KMS-11 (cell line): Measurements from ENCODE around the gene NCK1.

Experiments used
- H2AFZ ChIP-seq: fragments of 200-600 bp; sonication (generic); 2 replicates; pipeline ENCODE4 v1.6.1; 2016; ENCODE audit warnings: antibody characterized with exemption, mixed run types, low read depth
- H3K27ac ChIP-seq: fragments of 200-600 bp; sonication (generic); 2 replicates; pipeline ENCODE4 v1.6.1; 2016; ENCODE audit warnings: mild to moderate bottlenecking, mixed run types
- H3K27me3 ChIP-seq: fragments of 200-600 bp; sonication (generic); 2 replicates; pipeline ENCODE4 v1.6.1; 2017; ENCODE audit warnings: mild to moderate bottlenecking, low read depth, mixed run types, moderate library complexity; ENCODE audit not compliant: insufficient read depth
- H3K36me3 ChIP-seq: fragments of 200-600 bp; sonication (generic); 2 replicates; pipeline ENCODE4 v1.6.1; 2017; ENCODE audit warnings: mild to moderate bottlenecking, mixed run types; ENCODE audit not compliant: insufficient read depth
- H3K4me1 ChIP-seq: fragments of 200-600 bp; sonication (generic); 2 replicates; pipeline ENCODE4 v1.6.1; 2016; ENCODE audit warnings: mild to moderate bottlenecking, low read depth, mixed run types; ENCODE audit not compliant: poor library complexity, severe bottlenecking
- H3K4me2 ChIP-seq: fragments of 200-600 bp; sonication (generic); 2 replicates; pipeline ENCODE4 v1.7.0; 2016; ENCODE audit warnings: mild to moderate bottlenecking, mixed run types
- H3K4me3 ChIP-seq: fragments of 200-600 bp; sonication (generic); IDR thresholded peaks from 2 replicates; pipeline ENCODE4 v1.6.1; 2017; ENCODE audit warnings: low read depth, low read length, mixed read lengths; ENCODE audit not compliant: insufficient read depth
- H3K79me2 ChIP-seq: fragments of 200-600 bp; sonication (generic); 2 replicates; pipeline ENCODE4 v1.6.1; 2016; ENCODE audit warnings: low read depth, mixed run types; ENCODE audit not compliant: insufficient read depth
- H3K9ac ChIP-seq: fragments of 200-600 bp; sonication (generic); 2 replicates; pipeline ENCODE4 v1.6.1; 2016; ENCODE audit warnings: mild to moderate bottlenecking, mixed run types
- H4K20me1 ChIP-seq: fragments of 200-600 bp; sonication (generic); 2 replicates; pipeline ENCODE4 v1.6.1; 2016; ENCODE audit warnings: mild to moderate bottlenecking, mixed run types; ENCODE audit not compliant: insufficient read depth
- TF ChIP-seq, protein P1 (sequence below): fragments of 200-600 bp; sonication (generic); conservative IDR thresholded peaks from 2 replicates; pipeline ENCODE4 v1.6.1; 2017; ENCODE audit warnings: low read depth, mild to moderate bottlenecking, antibody characterized with exemption, low read length, moderate library complexity, mixed read lengths

The NCK1 gene

DNA sequence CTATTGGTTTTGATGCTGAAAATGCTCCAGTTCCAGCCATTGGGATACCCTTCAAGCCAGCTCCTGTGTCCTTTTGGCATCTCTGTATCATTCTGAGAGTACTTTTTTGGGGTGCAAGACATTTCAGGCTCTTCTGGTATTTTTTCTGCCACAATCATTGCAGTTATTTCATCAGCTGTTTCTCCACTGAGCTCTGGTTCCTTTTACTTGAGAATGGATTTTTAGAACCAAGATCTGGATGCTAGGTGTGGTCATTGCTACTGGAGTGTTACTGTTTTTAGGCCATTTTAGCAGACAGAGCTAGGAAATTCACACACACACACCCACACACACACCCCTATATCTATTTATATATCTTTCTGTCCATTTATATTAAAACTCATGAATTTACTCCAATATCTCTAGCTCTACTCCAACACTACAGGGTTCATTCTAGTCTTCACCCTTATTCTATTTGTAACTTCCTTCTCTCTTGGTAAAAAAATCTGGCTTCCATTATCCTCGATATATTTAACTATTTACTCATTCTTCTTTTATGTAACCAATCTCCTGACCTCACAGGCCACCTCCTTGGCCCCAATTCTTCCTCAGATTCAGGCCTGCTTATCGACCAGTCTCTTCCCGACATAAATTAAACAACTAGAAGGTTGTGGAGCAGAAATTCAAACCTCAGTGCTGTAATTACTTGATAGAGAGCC is 26.0 kb upstream of the NCK1 start:
- no peaks in the 10 kb centered on the region for H4K20me1 ChIP-seq
- no peak overlapping the region; the same call in 1 of the 2 replicates for H3K4me2 ChIP-seq
- no peak overlapping the region for H3K4me3 ChIP-seq
- H3K27ac ChIP-seq: no peak overlapping the region
- no peaks in the 10 kb centered on the region for H3K27me3 ChIP-seq
- H3K79me2 ChIP-seq: no peaks in the 10 kb centered on the region
- TF ChIP-seq, protein P1, sequence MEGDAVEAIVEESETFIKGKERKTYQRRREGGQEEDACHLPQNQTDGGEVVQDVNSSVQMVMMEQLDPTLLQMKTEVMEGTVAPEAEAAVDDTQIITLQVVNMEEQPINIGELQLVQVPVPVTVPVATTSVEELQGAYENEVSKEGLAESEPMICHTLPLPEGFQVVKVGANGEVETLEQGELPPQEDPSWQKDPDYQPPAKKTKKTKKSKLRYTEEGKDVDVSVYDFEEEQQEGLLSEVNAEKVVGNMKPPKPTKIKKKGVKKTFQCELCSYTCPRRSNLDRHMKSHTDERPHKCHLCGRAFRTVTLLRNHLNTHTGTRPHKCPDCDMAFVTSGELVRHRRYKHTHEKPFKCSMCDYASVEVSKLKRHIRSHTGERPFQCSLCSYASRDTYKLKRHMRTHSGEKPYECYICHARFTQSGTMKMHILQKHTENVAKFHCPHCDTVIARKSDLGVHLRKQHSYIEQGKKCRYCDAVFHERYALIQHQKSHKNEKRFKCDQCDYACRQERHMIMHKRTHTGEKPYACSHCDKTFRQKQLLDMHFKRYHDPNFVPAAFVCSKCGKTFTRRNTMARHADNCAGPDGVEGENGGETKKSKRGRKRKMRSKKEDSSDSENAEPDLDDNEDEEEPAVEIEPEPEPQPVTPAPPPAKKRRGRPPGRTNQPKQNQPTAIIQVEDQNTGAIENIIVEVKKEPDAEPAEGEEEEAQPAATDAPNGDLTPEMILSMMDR: no peak
- peaks cover 28% of the 10 kb centered on the region for H3K4me1 ChIP-seq
- no peak overlapping the region for H3K9ac ChIP-seq
- no peaks in the 10 kb centered on the region for H3K36me3 ChIP-seq
- no peak overlapping the region for H2AFZ ChIP-seq

DNA sequence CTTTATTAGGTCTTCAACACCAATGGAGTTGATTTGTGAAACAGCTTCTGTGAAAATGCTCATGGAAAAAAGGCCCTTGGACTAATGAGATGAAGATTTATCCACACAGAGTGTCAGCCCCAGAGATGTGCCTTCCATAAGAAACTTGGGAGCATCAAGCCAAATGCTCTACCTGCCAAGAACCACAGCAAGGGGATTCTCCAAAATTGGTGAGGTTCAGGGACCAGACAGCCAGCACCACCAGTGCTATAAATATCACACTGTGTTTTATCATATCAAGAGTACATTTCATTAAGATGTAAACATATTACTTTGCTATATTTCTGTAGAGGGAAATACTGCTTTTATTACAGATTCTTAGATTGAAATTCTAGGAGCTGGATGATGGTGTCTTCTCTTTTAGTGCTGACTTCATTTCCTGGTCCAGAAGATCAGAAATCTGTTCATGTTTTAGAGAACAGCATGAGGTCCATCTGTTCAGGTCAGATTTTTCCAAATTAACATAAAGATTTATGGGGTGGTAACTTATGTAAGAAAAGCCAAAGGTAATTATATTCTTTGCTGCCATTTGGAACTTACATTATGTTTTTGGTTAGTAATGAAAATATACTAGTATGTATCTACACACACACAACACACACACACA is 25.4 kb upstream of the NCK1 start:
- no peaks in the 10 kb centered on the region for H3K36me3 ChIP-seq
- H3K27me3 ChIP-seq: no peaks in the 10 kb centered on the region
- H3K9ac ChIP-seq: no peak overlapping the region
- H3K4me2 ChIP-seq: no peak overlapping the region; the same call in 1 of the 2 replicates
- no peak overlapping the region for H2AFZ ChIP-seq
- H3K4me3 ChIP-seq: no peak overlapping the region
- peaks cover 28% of the 10 kb centered on the region for H3K4me1 ChIP-seq
- TF ChIP-seq, protein P1: no peak
- no peaks in the 10 kb centered on the region for H4K20me1 ChIP-seq
- no peaks in the 10 kb centered on the region for H3K79me2 ChIP-seq
- H3K27ac ChIP-seq: no peak overlapping the region

DNA sequence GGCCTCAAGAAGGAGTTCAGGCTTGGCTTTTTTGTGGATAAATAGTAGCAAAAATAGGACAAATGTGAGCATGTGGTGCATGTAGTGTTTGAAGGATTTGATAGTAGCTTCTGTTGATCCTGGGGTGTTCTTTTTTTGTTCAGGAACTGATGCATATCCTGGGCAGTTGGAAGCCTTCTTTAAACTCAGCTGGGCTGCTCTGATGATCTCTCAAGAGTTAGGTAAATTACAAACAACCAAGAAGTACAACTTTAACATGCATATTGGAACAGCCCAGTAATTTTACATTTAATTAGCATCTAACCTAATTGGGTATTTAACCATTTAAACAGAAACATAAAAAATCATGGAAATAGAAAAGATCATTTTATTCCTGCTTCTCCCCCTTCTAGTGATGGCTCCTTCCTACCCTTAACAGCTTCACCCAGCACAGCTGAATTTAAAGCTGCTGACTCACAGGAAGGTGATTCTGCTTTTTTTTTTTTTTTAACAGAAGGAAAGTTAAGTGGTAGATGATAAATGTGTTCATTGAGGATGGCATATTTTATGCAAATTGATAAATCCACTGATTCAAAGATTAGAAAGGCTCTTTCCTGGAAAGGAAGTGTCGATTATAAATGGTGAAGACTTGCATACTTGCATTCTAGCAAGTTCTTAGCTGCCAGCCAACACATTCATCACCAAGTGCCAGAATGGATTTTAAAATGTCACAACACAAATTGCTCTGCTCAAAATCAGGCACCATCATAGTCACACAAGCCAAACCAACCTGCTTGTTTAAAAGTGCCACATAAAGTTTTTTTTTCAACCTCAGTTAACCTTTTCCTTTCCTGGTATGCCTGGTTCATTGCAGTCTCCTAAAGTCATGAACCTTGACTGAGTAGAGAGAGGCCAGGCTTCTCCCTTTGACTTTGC is 23.1 kb upstream of the NCK1 start:
- Histone ChIP-seq H3K4me2 (no peak overlapping the region), H3K36me3 (no peaks in the 10 kb centered on the region), H3K79me2 (no peaks in the 10 kb centered on the region), H3K4me3 (no peak overlapping the region), H3K27ac (no peak overlapping the region), H4K20me1 (no peaks in the 10 kb centered on the region), H2AFZ (no peak overlapping the region), H3K4me1 (peaks cover 28% of the 10 kb centered on the region), H3K27me3 (no peaks in the 10 kb centered on the region), H3K9ac (no peak overlapping the region)
- TF ChIP-seq, protein P1: no peak

DNA sequence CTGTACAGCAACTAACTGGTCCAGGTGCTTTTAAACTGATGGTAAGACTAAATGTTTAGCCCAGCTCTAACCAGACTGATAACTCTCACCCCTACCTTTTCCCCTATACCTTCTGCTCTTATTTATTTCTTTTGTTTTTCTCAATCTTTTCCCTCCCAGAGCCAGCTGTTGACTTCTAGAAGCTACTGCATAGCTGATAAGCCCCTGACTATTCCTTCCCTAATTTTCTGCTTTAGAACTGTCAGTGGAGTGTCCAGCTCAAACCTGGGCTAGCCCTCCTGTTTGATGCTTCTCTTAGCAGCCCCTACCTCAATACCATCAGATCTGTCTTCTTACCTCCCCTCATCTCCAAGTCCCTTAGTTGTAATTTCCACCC is 22.5 kb upstream of the NCK1 start:
- H4K20me1 ChIP-seq: no peaks in the 10 kb centered on the region
- no peak overlapping the region for H3K9ac ChIP-seq
- no peak overlapping the region for H2AFZ ChIP-seq
- no peak overlapping the region for H3K4me2 ChIP-seq
- no peaks in the 10 kb centered on the region for H3K79me2 ChIP-seq
- TF ChIP-seq, protein P1: no peak
- no peaks in the 10 kb centered on the region for H3K36me3 ChIP-seq
- peaks cover 28% of the 10 kb centered on the region for H3K4me1 ChIP-seq
- no peak overlapping the region for H3K4me3 ChIP-seq
- no peaks in the 10 kb centered on the region for H3K27me3 ChIP-seq
- no peak overlapping the region for H3K27ac ChIP-seq
